Lung (tissue), 12 donors: ENCODE results near the gene NCAM1. TPM values are rescaled to one million over a fixed set of nuclear protein-coding genes. Genes with fewer than 3 reads are reported as not detected.

ENCODE experiments used
- ATAC-seq: fragments of 200-7000 bp; cut with Tn5 transposase; one replicate; pipeline ENCODE4 v1.9.1; 2020; ENCODE audit warnings: moderate number of reproducible peaks; ENCODE audit not compliant: insufficient read depth, low FRiP score
- DNase-seq, 3 donors: peaks; one replicate each; pipeline ENCODE4 v3.0.0-alpha.2; 2013 to 2017
- H3K27ac ChIP-seq, 2 donors: one replicate each; pipeline ENCODE4 v1.5.1; 2013; ENCODE audit warnings: mild to moderate bottlenecking in 2 of 2, moderate library complexity in 2 of 2, control low read depth in 1 of 2, inconsistent platforms in 1 of 2, low read depth in 1 of 2, low read length in 1 of 2
- H3K27me3 ChIP-seq, 3 donors: one replicate each; pipeline ENCODE4 v1.5.1; 2013; ENCODE audit warnings: low read length in 2 of 3; ENCODE audit not compliant: control insufficient read depth in 3 of 3, insufficient read depth in 3 of 3
- H3K36me3 ChIP-seq, 4 donors: one replicate each; pipeline ENCODE4 v1.5.1; 2013; ENCODE audit warnings: low read length in 4 of 4, mild to moderate bottlenecking in 1 of 4, moderate library complexity in 1 of 4; ENCODE audit not compliant: control insufficient read depth in 4 of 4, insufficient read depth in 4 of 4
- H3K4me1 ChIP-seq, 5 donors: one replicate each; pipeline ENCODE4 v1.5.1; 2013; ENCODE audit warnings: low read length in 5 of 5, mild to moderate bottlenecking in 2 of 5, moderate library complexity in 1 of 5; ENCODE audit not compliant: control insufficient read depth in 5 of 5, insufficient read depth in 5 of 5
- H3K4me3 ChIP-seq: one replicate; pipeline ENCODE4 v1.5.1; 2013; ENCODE audit warnings: mild to moderate bottlenecking, control low read depth, moderate library complexity
- H3K9ac ChIP-seq, 2 donors: one replicate each; pipeline ENCODE4 v1.5.1; 2013; ENCODE audit warnings: low read length in 2 of 2, control low read depth in 1 of 2; ENCODE audit not compliant: insufficient read depth in 1 of 2
- H3K9me3 ChIP-seq, 4 donors: one replicate each; pipeline ENCODE4 v1.5.1; 2013; ENCODE audit warnings: low read length in 3 of 4, mild to moderate bottlenecking in 1 of 4, moderate library complexity in 1 of 4; ENCODE audit not compliant: control insufficient read depth in 4 of 4, insufficient read depth in 3 of 4
- CTCF ChIP-seq: IDR thresholded peaks from 2 replicates; pipeline ENCODE4 v1.5.1; 2012; ENCODE audit warnings: mild to moderate bottlenecking; ENCODE audit errors: control extremely low read depth, extremely low read depth
- WGBS, 2 donors: extraction: QIAGEN DNeasy Blood & Tissue Kit; methylation state at CpG; one replicate each; pipeline ENCODE4 v1.1.7; 2013; 5-methylcytosine and 5-hydroxymethylcytosine counted together
- polyA plus RNA-seq, 2 donors: library from polyadenylated mRNA; stranded (reverse); fragments of 200-250 nt; gene quantifications; one replicate each; pipeline ENCODE4 v1.2.1, GENCODE V29; 2013
- total RNA-seq, 2 donors: library from RNA; depleted of rRNA in 1 of 2; stranded (reverse); fragments of >200 nt in 1 of 2; gene quantifications; one replicate each; pipeline ENCODE4 v1.2.1, GENCODE V29; 2014 to 2021
- donor health status: control.
- donor health status: control.
- donor health status: Bipolar disorder and iron deficiency.
- donor health status: healthy.
- donor health status: DM: yes; HTN: yes; CAD: no.

Gene NCAM1
- total and polyA plus RNA-seq, 4 donors: 0.28 to 36.5 (median 2.4) TPM

- Histone ChIP-seq H3K4me3 (no peak overlapping the region), H3K36me3 (peaks cover 0 to 6% (median 3%) of the 10 kb centered on the region in 4 donors), H3K27me3 (peaks cover 0 to 2% (median 0%) of the 10 kb centered on the region in 3 donors), H3K9me3 (no peaks in the 10 kb centered on the region), H3K4me1 (peaks cover 0 to 25% (median 0%) of the 10 kb centered on the region in 5 donors), H3K27ac (no peak overlapping the region), H3K9ac (no peak overlapping the region)
- TF ChIP-seq CTCF: no peak
- 73 to 81% methylated on average over 5 of the region's 5 CpGs for WGBS, 2 donors
- no peak for ATAC-seq
- DNase-seq: no peak
Measured at GRCh38 chr11:113240389-113240788, 279.2 kb downstream of the NCAM1 start.

GRCh38 chr11:113240790-113241635, 279.8 kb downstream of the NCAM1 start:
- H3K4me3 ChIP-seq: no peak overlapping the region
- no peak for TF ChIP-seq CTCF
- H3K27me3 ChIP-seq: peaks cover 0 to 2% (median 0%) of the 10 kb centered on the region in 3 donors
- peaks cover 0 to 25% (median 0%) of the 10 kb centered on the region in 5 donors for H3K4me1 ChIP-seq
- peak overlapping the region in 1 of 2 donors; percentile 15 for H3K9ac ChIP-seq
- no peaks in the 10 kb centered on the region for H3K9me3 ChIP-seq
- H3K27ac ChIP-seq: no peak overlapping the region
- 66 to 72% methylated on average over 12 of the region's 12 CpGs for WGBS, 2 donors
- H3K36me3 ChIP-seq: peaks cover 0 to 6% (median 3%) of the 10 kb centered on the region in 4 donors
- ATAC-seq: no peak
- DNase-seq: peak; percentile 53 to 83 (median 76)

- Histone ChIP-seq H3K4me3 (no peak overlapping the region), H3K4me1 (peaks cover 0 to 25% (median 0%) of the 10 kb centered on the region in 5 donors), H3K9ac (peak overlapping the region in 1 of 2 donors; percentile 15), H3K36me3 (peaks cover 0 to 6% (median 3%) of the 10 kb centered on the region in 4 donors), H3K27me3 (peaks cover 0 to 2% (median 0%) of the 10 kb centered on the region in 3 donors), H3K9me3 (no peaks in the 10 kb centered on the region), H3K27ac (no peak overlapping the region)
- WGBS, 2 donors: 93 to 97% methylated on average over 4 of the region's 4 CpGs
- no peak for TF ChIP-seq CTCF
- DNase-seq: peak in 1 of 3 donors; percentile 19
- ATAC-seq: no peak
Measured at GRCh38 chr11:113241636-113242054, 280.4 kb downstream of the NCAM1 start.
